Smooth muscle cell (in vitro differentiated cells): ENCODE results near the gene PCBP3. TPM values are rescaled to one million over a fixed set of nuclear protein-coding genes. Genes with fewer than 3 reads are reported as not detected.

Experiments used
- DNase-seq: peaks from one replicate; lab custom pipeline; 2025; ENCODE audit not compliant: unreplicated experiment; lab: John Stamatoyannopoulos, UW
- H2AFZ ChIP-seq: fragments of 200-600 bp; sonication (generic); 2 replicates; pipeline ENCODE4 v1.6.0; 2016; ENCODE audit warnings: antibody characterized with exemption, low read depth, mild to moderate bottlenecking
- H3F3A ChIP-seq: fragments of 200-600 bp; sonication (generic); 2 replicates; pipeline ENCODE4 v1.6.0; 2017; ENCODE audit warnings: antibody characterized with exemption, low read depth
- H3K27ac ChIP-seq: fragments of 200-600 bp; sonication (generic); 2 replicates; pipeline ENCODE4 v1.5.1; 2016; ENCODE audit warnings: low read depth, mild to moderate bottlenecking
- H3K27me3 ChIP-seq: fragments of 200-600 bp; sonication (generic); 2 replicates; pipeline ENCODE4 v1.6.1; 2016; ENCODE audit warnings: low read depth, mild to moderate bottlenecking
- H3K36me3 ChIP-seq: fragments of 200-600 bp; sonication (generic); 2 replicates; pipeline ENCODE4 v1.5.1; 2016; ENCODE audit warnings: low read depth
- H3K4me1 ChIP-seq: fragments of 200-600 bp; sonication (generic); 2 replicates; pipeline ENCODE4 v1.5.1; 2016; ENCODE audit warnings: low read depth
- H3K4me2 ChIP-seq: fragments of 200-600 bp; sonication (generic); 2 replicates; pipeline ENCODE4 v1.6.0; 2016; ENCODE audit warnings: mild to moderate bottlenecking
- H3K4me3 ChIP-seq: fragments of 200-600 bp; sonication (generic); 2 replicates; pipeline ENCODE4 v1.5.1; 2016; ENCODE audit warnings: mild to moderate bottlenecking
- H3K79me2 ChIP-seq: fragments of 200-600 bp; sonication (generic); 2 replicates; pipeline ENCODE4 v1.6.0; 2016; ENCODE audit warnings: low read depth, mild to moderate bottlenecking
- H3K9ac ChIP-seq: fragments of 200-600 bp; sonication (generic); 2 replicates; pipeline ENCODE4 v1.6.0; 2016; ENCODE audit warnings: low read depth
- H3K9me3 ChIP-seq: fragments of 200-600 bp; sonication (generic); replicated peaks from 2 replicates; pipeline ENCODE4 v1.5.1; 2016; ENCODE audit warnings: low read depth
- H4K20me1 ChIP-seq: fragments of 200-600 bp; sonication (generic); 2 replicates; pipeline ENCODE4 v1.6.0; 2016; ENCODE audit warnings: low read depth
- CTCF ChIP-seq: fragments of 200-600 bp; sonication (generic); IDR thresholded peaks from 2 replicates; pipeline ENCODE4 v1.5.1; 2017; ENCODE audit warnings: borderline replicate concordance, mild to moderate bottlenecking, antibody characterized with exemption; ENCODE audit not compliant: insufficient read depth, poor library complexity, severe bottlenecking
- WGBS: methylation state at CpG from one replicate; pipeline ENCODE4 v1.1.7; 2016; ENCODE audit warnings: low lambda C conversion rate; 5-methylcytosine and 5-hydroxymethylcytosine counted together
- polyA plus RNA-seq: library from polyadenylated mRNA; unstranded; fragments of >200 nt; fragmentation: Nextera tagmentation; extraction: Ambion mirVana; gene quantifications from 2 replicates; pipeline ENCODE4 v1.2.1, GENCODE V29; 2016
- total RNA-seq: library from RNA; depleted of rRNA; stranded (reverse); fragments of >200 nt; gene quantifications from 2 replicates; pipeline ENCODE4 v1.2.3, GENCODE V29; 2014

The PCBP3 gene
- total and polyA plus RNA-seq, 2 experiments from 2014 or later, result 8.9 to 23.1 TPM

- TF ChIP-seq CTCF, result no peak
Measured at GRCh38 chr21:45735259-45736000, 91.9 kb downstream of the PCBP3 start.

GRCh38 chr21:45736042-45736689, 92.6 kb downstream of the PCBP3 start:
- no peaks in the 10 kb centered on the region for H3K36me3 ChIP-seq
- H4K20me1 ChIP-seq, result peaks cover 7% of the 10 kb centered on the region
- 83% methylated on average over 10 of the region's 10 CpGs for WGBS
- no peak overlapping the region for H3K27ac ChIP-seq
- DNase-seq, result no peak
- no peak for TF ChIP-seq CTCF
- no peaks in the 10 kb centered on the region for H3K4me1 ChIP-seq
- no peak overlapping the region for H2AFZ ChIP-seq
- H3K4me3 ChIP-seq, result no peak overlapping the region
- no peaks in the 10 kb centered on the region for H3K27me3 ChIP-seq
- no peak overlapping the region for H3K4me2 ChIP-seq
- no peaks in the 10 kb centered on the region for H3K9me3 ChIP-seq
- H3F3A ChIP-seq, result no peaks in the 10 kb centered on the region
- H3K9ac ChIP-seq, result no peak overlapping the region
- no peaks in the 10 kb centered on the region for H3K79me2 ChIP-seq

More at GRCh38 chr21:45735259-45736000, 91.9 kb downstream of the PCBP3 start:
- H3K27me3 ChIP-seq, result no peaks in the 10 kb centered on the region
- H3K4me3 ChIP-seq, result no peak overlapping the region
- no peaks in the 10 kb centered on the region for H3K36me3 ChIP-seq
- DNase-seq, result no peak
- peaks cover 5% of the 10 kb centered on the region for H4K20me1 ChIP-seq
- H3K4me1 ChIP-seq, result no peaks in the 10 kb centered on the region
- 94% methylated on average over 14 of the region's 14 CpGs for WGBS
- H3K9me3 ChIP-seq, result no peaks in the 10 kb centered on the region
- H3K27ac ChIP-seq, result no peak overlapping the region
- no peak overlapping the region for H3K4me2 ChIP-seq
- no peaks in the 10 kb centered on the region for H3K79me2 ChIP-seq
- no peaks in the 10 kb centered on the region for H3F3A ChIP-seq
- H3K9ac ChIP-seq, result no peak overlapping the region
- H2AFZ ChIP-seq, result no peak overlapping the region

- 91% methylated on average over 15 of the region's 17 CpGs for WGBS
Measured at GRCh38 chr21:45736690-45737484, 93.4 kb downstream of the PCBP3 start.

More at GRCh38 chr21:45736690-45737484, 93.4 kb downstream of the PCBP3 start:
- Histone ChIP-seq H3F3A (no peaks in the 10 kb centered on the region), H3K27me3 (no peaks in the 10 kb centered on the region), H3K79me2 (no peaks in the 10 kb centered on the region), H4K20me1 (peaks cover 8% of the 10 kb centered on the region), H2AFZ (no peak overlapping the region), H3K36me3 (no peaks in the 10 kb centered on the region), H3K27ac (no peak overlapping the region), H3K4me1 (no peaks in the 10 kb centered on the region), H3K9me3 (no peaks in the 10 kb centered on the region), H3K4me2 (no peak overlapping the region), H3K9ac (no peak overlapping the region), H3K4me3 (no peak overlapping the region)
- DNase-seq, result no peak
- no peak for TF ChIP-seq CTCF
